ENCODE data around the gene ANKMY2. TPM values are rescaled to one million over a fixed set of nuclear protein-coding genes. Genes with fewer than 3 reads are reported as not detected.

The ANKMY2 gene
- total and polyA plus RNA-seq, 8 donors = 3.9 to 11.4 (median 8.2) TPM

- Histone ChIP-seq H3K4me3 (no peak overlapping the region), H3K27me3 (no peaks in the 10 kb centered on the region), H3K9me3 (no peaks in the 10 kb centered on the region), H3K36me3 (peaks cover 0 to 20% (median 0%) of the 10 kb centered on the region in 3 donors), H3K4me1 (no peaks in the 10 kb centered on the region), H3K27ac (no peak overlapping the region)
- intact Hi-C loops (cut with DNase I) = no loop called here
- ATAC-seq (no peak), DNase-seq (peak in 1 of 6 donors; percentile 52), FAIRE-seq (no peak)
- TF ChIP-seq CTCF (IDR thresholded peaks at IDR 0.05) = no peak
- WGBS, 2 donors = 93% methylated on average over 18 of the region's 18 CpGs
Observed at GRCh38 chr7:16616542-16616941, 29.0 kb downstream of the ANKMY2 start.

GRCh38 chr7:16616122-16616521 is 29.4 kb downstream of the ANKMY2 start:
- no peak overlapping the region for H3K27ac ChIP-seq
- no peak for FAIRE-seq
- H3K4me1 ChIP-seq = no peaks in the 10 kb centered on the region
- no peak for TF ChIP-seq CTCF (IDR thresholded peaks at IDR 0.05)
- whole genome bisulfite sequencing, 2 donors = 73 to 90% methylated on average over 4 of the region's 4 CpGs
- ATAC-seq = no peak
- H3K36me3 ChIP-seq = peaks cover 0 to 18% (median 0%) of the 10 kb centered on the region in 3 donors
- DNase-seq = no peak
- H3K9me3 ChIP-seq = no peaks in the 10 kb centered on the region
- H3K4me3 ChIP-seq = no peak overlapping the region
- intact Hi-C loops (cut with DNase I) = no loop called here
- no peaks in the 10 kb centered on the region for H3K27me3 ChIP-seq

GRCh38 chr7:16615228-16615627 is 30.3 kb downstream of the ANKMY2 start:
- ATAC-seq = no peak
- intact Hi-C loops (cut with DNase I) = no loop called here
- H3K27ac ChIP-seq = no peak overlapping the region
- no peaks in the 10 kb centered on the region for H3K9me3 ChIP-seq
- no peak overlapping the region for H3K4me3 ChIP-seq
- H3K36me3 ChIP-seq = peaks cover 0 to 14% (median 0%) of the 10 kb centered on the region in 3 donors
- no peak for DNase-seq
- no peak for FAIRE-seq
- WGBS, 2 donors = 87 to 88% methylated on average over 5 of the region's 5 CpGs
- H3K4me1 ChIP-seq = peaks cover 2 to 3% (median 2%) of the 10 kb centered on the region in 3 donors
- H3K27me3 ChIP-seq = no peaks in the 10 kb centered on the region
- TF ChIP-seq CTCF (IDR thresholded peaks at IDR 0.05) = no peak

GRCh38 chr7:16611711-16612110 is 33.8 kb downstream of the ANKMY2 start:
- no peak for TF ChIP-seq CTCF (IDR thresholded peaks at IDR 0.05)
- no peaks in the 10 kb centered on the region for H3K27me3 ChIP-seq
- DNase-seq = no peak
- intact Hi-C loops (cut with DNase I) = no loop called here
- 94 to 96% methylated on average over 2 of the region's 2 CpGs for WGBS, 2 donors
- no peak overlapping the region for H3K27ac ChIP-seq
- peaks cover 0 to 5% (median 0%) of the 10 kb centered on the region in 3 donors for H3K36me3 ChIP-seq
- FAIRE-seq = no peak
- no peak for ATAC-seq
- H3K4me3 ChIP-seq = no peak overlapping the region
- H3K4me1 ChIP-seq = peaks cover 12 to 14% (median 13%) of the 10 kb centered on the region in 3 donors
- no peaks in the 10 kb centered on the region for H3K9me3 ChIP-seq

GRCh38 chr7:16609842-16610450 is 35.6 kb downstream of the ANKMY2 start:
- no peaks in the 10 kb centered on the region for H3K9me3 ChIP-seq
- H3K36me3 ChIP-seq = no peaks in the 10 kb centered on the region
- ATAC-seq = peak; percentile 66 to 87 (median 80)
- H3K27ac ChIP-seq = peak overlapping the region in 1 of 4 donors; percentile 9
- H3K27me3 ChIP-seq = no peaks in the 10 kb centered on the region
- TF ChIP-seq CTCF (IDR thresholded peaks at IDR 0.05) = no peak
- WGBS, 2 donors = 28% methylated on average over 4 of the region's 4 CpGs
- H3K4me1 ChIP-seq = peaks cover 12 to 14% (median 13%) of the 10 kb centered on the region in 3 donors
- FAIRE-seq = peak; percentile 51
- DNase-seq = no peak
- H3K4me3 ChIP-seq = no peak overlapping the region
- intact Hi-C loops (cut with DNase I) = no loop called here
